GM19193 (cell line): Measurements from ENCODE around the gene FXYD3.

Source experiments
- POLR2A ChIP-seq: IDR thresholded peaks from 4 replicates; pipeline ENCODE4 v1.6.1; 2011; ENCODE audit not compliant: insufficient read depth, insufficient read length; ENCODE audit errors: extremely low read depth

The FXYD3 gene, protein sequence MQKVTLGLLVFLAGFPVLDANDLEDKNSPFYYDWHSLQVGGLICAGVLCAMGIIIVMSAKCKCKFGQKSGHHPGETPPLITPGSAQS

DNA sequence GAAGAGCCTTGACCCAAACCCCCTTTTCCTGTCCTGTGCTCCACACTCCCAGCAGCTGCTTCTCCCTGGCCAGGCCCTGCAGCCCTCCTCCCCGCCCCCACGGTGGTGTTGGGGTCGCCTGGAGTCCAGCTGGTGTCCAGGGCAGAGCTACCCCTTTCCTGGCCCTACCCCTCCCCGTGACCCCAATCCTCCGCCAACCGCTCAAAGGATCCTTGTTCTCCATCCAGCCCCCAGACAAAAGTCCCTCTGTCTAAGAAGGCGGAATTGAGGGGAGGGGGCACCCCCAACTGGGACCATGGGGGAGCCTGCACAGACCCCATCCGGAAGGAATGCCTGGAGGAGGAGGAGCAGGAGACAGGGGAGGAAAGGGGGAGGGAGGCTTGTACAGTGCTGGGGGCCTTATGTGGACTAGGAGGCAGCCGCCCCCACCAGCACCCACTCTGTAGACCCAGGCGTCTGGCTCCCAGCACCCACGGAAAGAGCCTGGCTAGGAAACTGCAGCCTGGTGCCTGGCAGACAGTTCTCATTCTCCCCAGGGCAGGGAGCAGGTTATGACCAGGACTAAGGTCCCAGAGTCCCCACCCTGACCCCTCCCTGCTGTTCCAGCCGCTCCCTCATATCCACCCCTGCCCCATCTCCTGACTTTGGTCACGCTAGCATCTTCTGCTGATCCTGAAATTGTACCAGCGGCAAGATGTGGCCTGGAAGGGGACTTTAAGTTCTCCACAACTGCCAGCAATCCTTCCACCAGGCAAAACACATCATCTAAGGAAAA, at the start of gene FXYD3:
TSS of gene FXYD3 (plus strand) at position 647 of the 775 bp plus-strand sequence. CDS start 3,554 bp downstream, outside the sequence.
- TF ChIP-seq POLR2A = no peak

DNA sequence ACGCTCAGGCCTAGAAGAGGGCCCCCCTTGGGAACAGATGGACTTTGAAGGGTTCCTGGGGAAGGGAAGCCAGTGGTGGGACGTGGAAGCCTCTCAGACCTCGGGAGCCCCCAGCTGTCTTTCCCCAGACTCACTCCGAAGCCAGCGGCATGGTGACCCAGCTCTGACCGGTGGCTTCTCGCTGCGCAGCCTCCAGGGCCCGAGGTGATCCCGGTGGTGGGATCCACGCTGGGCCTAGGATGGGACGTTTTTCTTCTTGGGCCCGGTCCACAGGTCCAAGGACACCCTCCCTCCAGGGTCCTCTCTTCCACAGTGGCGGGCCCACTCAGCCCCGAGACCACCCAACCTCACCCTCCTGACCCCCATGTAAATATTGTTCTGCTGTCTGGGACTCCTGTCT, 49.5 kb upstream of the FXYD3 start:
- TF ChIP-seq POLR2A = no peak

DNA sequence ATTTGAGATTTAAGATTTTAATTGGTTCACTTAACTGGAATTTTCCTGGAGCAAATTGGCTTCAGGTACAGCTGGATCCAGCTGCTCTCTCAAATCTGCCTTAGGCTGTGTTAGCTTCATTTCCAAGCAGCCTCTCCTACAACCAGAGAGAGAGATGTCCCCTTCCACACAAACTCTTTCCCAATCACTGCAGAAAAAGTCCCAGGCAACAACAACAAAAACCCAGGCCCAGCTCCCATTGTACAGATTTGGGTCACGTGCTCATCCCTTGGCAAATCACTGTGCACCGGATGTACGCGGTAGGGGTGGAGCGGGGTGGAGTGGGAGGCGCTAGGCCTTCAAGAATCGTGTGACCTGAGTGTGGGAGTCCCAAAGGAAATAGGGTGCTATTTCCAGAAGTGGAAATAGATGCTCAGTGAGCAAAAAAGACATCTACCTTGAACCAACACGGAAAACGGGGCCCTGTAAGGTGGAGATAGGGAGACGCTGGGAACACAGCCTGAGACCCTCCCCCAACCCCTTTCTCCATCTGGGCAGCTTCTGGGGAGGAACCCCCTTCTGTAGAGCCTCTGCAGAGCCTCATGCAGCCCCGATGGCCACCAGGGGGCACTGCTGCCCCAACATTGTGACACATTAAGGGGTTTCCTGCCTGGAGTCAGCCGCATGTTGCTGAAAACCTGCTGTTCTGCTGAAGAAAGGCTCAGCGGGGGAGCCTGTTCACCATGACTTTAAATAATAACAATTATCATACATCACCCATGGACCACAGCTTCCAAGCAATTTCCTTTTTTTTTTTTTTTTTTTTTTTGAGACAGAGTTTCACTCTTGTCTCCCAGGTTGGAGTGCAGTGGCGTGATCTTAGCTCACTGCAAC, 48.7 kb upstream of the FXYD3 start:
- no peak for TF ChIP-seq POLR2A

DNA sequence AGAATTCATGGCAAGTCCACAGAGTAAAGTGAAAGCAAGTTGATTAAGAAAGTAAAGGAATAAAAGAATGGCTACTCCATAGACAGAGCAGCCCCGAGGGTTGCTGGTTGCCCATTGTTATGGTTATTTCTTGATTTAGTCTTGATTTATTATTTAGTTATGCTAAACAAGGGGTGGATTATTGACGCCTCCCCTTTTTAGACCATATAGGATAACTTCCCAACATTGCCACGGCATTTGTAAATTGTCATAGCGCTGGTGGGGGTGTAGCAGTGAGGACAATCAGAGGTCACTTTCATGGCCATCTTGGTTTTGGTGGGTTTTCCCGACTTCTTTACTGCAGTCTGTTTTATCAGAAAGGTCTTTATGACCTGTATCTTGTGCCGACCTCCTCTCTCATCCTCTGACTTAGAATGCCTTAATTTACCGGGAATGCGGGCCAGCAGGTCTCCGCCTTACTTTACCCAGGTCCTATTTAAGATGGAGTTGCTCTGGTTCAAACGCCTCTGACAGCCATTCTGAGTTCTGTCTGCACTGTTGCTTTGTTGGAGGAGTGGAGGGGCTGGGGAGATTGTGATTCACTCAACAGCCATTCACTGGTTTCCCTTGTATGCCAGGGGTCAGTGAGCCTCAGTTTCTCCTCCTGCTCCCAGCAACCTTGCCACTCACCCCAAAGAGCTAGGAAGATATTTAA, 46.5 kb upstream of the FXYD3 start:
- TF ChIP-seq POLR2A = no peak

DNA sequence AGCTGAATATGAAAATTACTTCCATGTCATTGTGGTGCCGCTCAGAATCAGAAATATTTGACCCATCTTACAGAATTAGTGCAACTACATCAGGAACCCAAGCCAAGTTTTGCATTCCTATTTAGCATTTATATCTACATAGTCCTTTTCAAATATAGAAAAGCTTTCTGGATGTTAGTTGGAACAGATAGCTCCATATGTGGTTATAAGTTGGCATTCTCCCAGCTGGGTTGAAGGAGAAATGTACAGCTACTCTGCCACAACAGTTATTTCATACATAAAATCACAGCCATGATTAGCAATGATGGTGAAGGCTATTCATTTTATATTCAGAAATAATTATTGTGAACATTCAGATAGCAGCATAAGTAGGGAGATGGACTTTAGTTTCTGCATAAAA, 45.9 kb upstream of the FXYD3 start:
- no peak for TF ChIP-seq POLR2A

DNA sequence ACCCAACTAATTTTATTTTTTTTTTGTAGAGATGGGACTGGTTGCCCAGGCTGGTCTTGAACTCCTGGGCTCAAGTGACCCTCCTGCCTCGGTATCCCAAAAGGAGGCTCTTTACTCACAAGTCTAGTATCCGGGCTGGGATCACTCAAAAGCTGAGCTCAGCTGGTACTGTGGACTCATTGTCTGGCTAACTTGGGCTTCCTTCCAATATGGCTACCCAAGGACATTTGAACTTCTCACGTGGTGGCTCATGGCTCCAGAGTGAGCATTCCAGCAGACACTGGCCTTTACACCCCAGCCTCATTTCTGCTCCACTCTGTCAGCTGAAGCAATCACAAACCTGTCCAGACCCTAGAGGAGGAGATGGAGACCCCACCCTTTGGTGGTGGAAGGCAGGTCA, 45.2 kb upstream of the FXYD3 start:
- no peak for TF ChIP-seq POLR2A

DNA sequence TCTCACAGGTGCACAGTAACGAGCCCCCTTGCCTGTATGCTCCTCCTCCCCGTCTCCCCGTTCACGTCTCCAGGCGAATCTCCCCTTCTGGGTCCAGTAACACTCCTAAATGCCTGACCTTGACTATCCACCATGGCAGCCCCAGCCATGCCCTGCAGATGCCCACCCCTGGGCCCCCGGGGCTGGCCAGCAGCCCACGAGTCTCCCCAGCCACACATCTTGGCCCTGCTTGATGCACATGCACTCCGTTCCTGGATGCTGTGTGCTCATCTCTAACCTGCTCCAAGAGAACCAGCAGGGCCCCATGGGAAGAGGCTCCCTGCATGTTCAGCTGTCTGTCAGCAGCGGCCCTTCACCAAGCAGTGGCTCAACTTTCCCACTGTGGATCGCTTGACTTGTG, 42.1 kb upstream of the FXYD3 start:
- TF ChIP-seq POLR2A = no peak

DNA sequence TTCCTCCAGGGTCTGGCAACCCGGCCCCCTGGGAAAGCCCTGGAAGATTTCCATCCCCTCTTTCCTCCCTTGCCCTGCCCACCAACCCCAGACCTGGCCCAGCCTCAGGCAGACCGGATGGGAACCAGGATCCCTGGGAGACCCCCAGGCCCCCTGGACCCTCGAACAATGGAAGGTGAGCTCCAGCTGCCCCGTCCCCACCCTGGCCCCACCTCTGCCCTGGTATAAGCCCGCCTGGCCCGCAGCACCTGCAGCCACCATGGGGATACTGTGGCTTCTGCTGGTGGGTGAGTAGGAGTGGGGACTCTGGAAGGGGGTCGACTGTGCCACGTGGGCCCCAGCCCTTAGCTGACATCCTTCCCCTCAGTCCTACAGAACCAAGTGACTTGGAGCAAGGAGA, 41.7 kb upstream of the FXYD3 start:
- TF ChIP-seq POLR2A = no peak

DNA sequence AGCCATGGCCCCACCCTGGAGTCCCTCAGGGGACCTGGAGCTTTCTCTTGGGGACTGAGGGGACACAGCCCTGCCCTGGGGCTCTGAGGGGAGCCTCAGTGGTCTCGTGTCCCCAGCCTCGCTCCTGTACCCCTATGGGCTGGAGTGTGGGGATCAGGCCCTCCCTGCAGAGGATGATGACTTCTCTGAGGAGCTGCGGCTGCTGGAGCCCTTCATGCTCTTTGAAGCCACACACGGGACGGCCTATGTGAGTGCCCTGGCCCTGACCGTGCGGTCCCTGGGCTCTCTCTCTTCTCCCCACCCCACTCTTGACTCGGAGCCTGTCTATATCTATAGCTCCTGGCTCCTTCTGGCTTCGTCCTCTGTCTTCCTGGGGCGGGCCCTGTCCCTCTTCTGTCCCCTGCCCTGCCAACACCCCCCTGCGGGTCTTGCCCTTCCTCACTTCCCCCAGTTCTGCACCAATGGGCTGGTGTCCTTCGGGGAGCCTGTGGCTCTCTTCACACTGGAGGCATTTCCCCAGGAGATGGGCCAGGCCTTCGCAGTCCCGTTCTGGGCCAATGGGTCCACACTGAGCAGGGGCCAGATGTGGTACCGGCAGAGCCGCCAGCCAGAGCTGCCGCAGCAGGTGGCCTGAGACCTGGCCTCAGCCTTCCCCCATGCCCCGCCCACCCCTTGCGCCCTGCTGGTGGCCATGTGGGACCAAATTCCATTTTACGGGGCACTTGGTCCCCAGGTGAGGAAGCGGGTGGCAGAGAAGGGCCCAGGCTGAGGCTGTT, 41.0 kb upstream of the FXYD3 start:
- TF ChIP-seq POLR2A = no peak

DNA sequence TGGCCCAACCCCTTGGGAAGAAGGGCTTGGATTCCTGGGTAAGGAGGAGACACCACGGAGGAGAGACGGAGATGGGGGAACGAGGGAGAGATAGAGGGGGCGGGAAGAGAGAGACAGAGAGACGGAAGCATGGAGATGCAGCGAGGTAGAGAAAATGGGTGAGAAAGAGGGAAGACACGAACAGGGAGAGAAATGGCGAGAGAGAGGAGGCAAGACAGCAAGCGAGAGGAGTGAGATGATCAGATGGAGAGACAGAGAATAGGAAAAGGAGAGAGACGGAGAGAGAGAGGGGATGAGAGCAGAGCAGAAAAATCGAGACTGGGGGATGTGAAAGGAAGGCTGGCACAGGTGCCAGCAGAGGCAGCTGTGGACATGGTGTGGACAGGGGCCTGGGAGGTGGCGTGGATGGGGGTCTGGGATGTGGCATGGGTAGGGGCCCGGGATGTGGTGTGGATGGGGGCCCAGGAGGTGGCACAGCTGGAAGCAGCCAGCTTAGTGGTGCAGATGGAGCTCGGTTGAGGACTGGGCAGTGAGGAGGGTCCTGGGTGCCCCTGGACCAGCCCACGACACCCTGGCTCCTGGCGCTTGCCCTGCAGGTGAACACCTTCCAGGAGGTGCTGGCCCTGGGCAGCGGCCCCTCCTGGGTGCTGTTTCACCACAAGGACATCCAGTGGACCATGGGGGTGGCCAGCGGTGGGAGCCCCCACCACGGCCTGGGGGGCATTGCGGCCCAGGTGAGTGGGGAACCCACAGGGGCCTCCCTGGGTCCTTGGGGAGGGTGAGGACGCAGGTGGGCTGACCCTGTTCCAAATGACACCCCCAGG, 40.2 kb upstream of the FXYD3 start:
- no peak for TF ChIP-seq POLR2A

DNA sequence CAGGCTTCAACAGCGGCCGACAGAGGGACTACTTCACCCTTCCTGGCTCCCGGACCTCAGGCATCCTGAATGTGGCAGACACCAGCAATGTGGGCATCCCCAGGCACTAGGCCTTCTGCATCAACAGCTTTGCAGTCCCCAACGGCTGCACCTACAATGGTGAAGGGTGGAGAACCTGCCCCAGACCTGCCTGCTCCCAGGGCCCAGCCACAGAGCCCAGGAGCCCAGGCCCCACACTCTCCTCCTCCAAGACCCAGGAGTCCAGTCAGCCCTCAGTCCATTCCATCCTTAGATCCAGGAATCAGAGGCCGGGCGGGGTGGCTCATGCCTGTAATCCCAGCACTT, 39.6 kb upstream of the FXYD3 start:
- no peak for TF ChIP-seq POLR2A

DNA sequence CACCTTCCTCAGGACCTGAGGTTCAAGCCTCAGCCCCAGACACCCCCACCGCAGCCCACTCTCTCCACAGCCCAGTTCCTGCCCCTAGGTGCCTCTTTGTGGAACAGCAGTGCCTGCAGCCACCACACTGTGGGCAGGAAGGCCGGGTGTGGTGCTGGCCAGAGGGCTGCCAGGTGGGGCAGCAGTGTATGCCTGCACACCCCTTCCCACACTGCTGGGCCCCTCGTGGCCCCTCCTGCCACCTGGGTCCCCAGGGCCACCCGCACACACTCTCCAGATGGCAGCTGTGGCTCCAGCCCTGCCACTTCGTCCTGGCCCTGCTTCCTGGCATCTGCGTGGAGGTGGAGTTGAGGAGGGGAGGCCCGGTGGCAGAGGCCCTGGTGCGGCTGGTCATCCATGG, 39.0 kb upstream of the FXYD3 start:
- no peak for TF ChIP-seq POLR2A

DNA sequence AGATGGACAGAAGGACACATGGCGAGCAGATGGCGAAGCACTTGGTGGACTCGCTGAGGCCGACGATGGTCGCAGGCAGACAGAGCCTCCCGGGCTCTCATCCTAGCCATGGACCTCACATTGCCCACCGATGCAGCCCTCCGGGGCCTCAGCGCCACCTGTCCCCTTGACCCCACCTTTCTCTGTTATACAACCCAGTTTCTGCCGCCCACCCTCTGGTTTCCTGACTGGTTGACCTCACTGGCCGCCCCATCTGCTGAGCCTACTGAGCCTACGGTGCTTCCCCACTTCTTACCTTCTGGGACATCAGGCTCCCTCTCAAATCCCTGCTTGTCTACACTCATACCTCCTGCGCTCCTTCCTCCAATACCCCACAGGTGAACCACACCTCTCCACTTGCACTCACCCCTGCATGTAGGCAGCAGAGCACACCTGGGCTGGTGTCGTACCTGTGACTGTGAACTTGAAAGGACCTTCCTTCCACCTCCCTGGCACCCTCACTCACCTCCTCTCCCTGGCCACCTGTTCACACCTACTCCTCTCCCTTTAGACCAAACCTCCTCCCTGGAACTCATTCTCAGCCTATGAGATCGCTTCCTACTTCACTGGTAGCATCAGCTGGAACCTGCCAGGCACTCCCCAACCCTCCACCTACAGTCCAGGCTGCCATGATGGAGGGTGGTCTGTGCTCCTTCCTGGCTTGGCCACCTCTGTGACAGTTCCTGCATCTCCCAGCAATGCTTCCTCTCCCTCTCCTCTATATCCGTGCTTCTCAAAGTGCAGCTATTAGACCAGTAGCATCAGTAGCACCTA, 38.0 kb upstream of the FXYD3 start:
- no peak for TF ChIP-seq POLR2A
